ENCODE data around the gene EFHC2.

Gene EFHC2

GRCh38 chrX:44143061-44143602, 200.3 kb downstream of the EFHC2 start:
- no peak for DNase-seq

- DNase-seq, result no peak
These were observed 213.3 kb downstream of the EFHC2 start for GRCh38 chrX:44130189-44130588.

GRCh38 chrX:44113337-44113736, 230.1 kb downstream of the EFHC2 start:
- peak; percentile 20 for DNase-seq

GRCh38 chrX:44106864-44107263, 236.6 kb downstream of the EFHC2 start:
- DNase-seq, result no peak

GRCh38 chrX:44105228-44105913, 238.1 kb downstream of the EFHC2 start:
- peak; percentile 14 for DNase-seq

- DNase-seq, result no peak
These were observed 238.8 kb downstream of the EFHC2 start for GRCh38 chrX:44104699-44105098.

- DNase-seq, result no peak
These were observed 242.2 kb downstream of the EFHC2 start for GRCh38 chrX:44101281-44101680.

- DNase-seq, result no peak
These were observed 244.1 kb downstream of the EFHC2 start for GRCh38 chrX:44099366-44099765.
